GM06990 (cell line): ENCODE results near the gene LMBRD2.

ENCODE experiments used
- DNase-seq: peaks from one replicate; pipeline ENCODE4 v3.0.0-alpha.2; 2011; ENCODE audit not compliant: insufficient read length; ENCODE audit errors: extremely low read depth
- H3K27me3 ChIP-seq: replicated peaks from 2 replicates; pipeline ENCODE4 v1.6.0; 2011; ENCODE audit warnings: low read length; ENCODE audit not compliant: control insufficient read depth, insufficient read depth
- H3K36me3 ChIP-seq: 2 replicates; pipeline ENCODE4 v1.5.1; 2011; ENCODE audit warnings: low read length; ENCODE audit not compliant: control insufficient read depth, insufficient read depth
- H3K4me3 ChIP-seq: replicated peaks from 2 replicates; pipeline ENCODE4 v1.5.1; 2011; ENCODE audit warnings: low read depth, mild to moderate bottlenecking, control low read depth, low read length
- CTCF ChIP-seq: IDR thresholded peaks from 2 replicates; pipeline ENCODE4 v1.5.1; 2011; ENCODE audit warnings: low read length, control low read depth, mild to moderate bottlenecking, inconsistent platforms; ENCODE audit not compliant: insufficient read depth, poor library complexity, severe bottlenecking

Gene LMBRD2

GRCh38 chr5:36168737-36169136, 17.1 kb upstream of the LMBRD2 start:
- no peak for TF ChIP-seq CTCF
- Histone ChIP-seq H3K4me3 (no peak overlapping the region), H3K36me3 (peaks cover 9% of the 10 kb centered on the region), H3K27me3 (no peaks in the 10 kb centered on the region)
- no peak for DNase-seq

GRCh38 chr5:36164461-36164860, 12.8 kb upstream of the LMBRD2 start:
- no peak overlapping the region for H3K4me3 ChIP-seq
- H3K36me3 ChIP-seq = peaks cover 12% of the 10 kb centered on the region
- no peak for TF ChIP-seq CTCF
- no peak for DNase-seq
- no peaks in the 10 kb centered on the region for H3K27me3 ChIP-seq

- DNase-seq = no peak
- Histone ChIP-seq H3K27me3 (no peaks in the 10 kb centered on the region), H3K36me3 (peaks cover 11% of the 10 kb centered on the region), H3K4me3 (no peak overlapping the region)
- TF ChIP-seq CTCF = no peak
Measured at GRCh38 chr5:36162810-36163486, 11.3 kb upstream of the LMBRD2 start.

- H3K27me3 ChIP-seq = no peaks in the 10 kb centered on the region
- DNase-seq = no peak
- H3K36me3 ChIP-seq = peaks cover 10% of the 10 kb centered on the region
- H3K4me3 ChIP-seq = no peak overlapping the region
- no peak for TF ChIP-seq CTCF
Measured at GRCh38 chr5:36161361-36161760, 9.7 kb upstream of the LMBRD2 start.

GRCh38 chr5:36160617-36161016, 8.9 kb upstream of the LMBRD2 start:
- DNase-seq = no peak
- Histone ChIP-seq H3K4me3 (no peak overlapping the region), H3K27me3 (no peaks in the 10 kb centered on the region), H3K36me3 (peaks cover 12% of the 10 kb centered on the region)
- TF ChIP-seq CTCF = no peak

- H3K4me3 ChIP-seq = no peak overlapping the region
- no peak for TF ChIP-seq CTCF
- peaks cover 10% of the 10 kb centered on the region for H3K36me3 ChIP-seq
- H3K27me3 ChIP-seq = no peaks in the 10 kb centered on the region
- DNase-seq = no peak
Measured at GRCh38 chr5:36158144-36158543, 6.5 kb upstream of the LMBRD2 start.
